Activated T-helper 17 cell treated with anti-CD3 and anti-CD28 coated beads, Interleukin-2, amount 50 U/mL, for 72 hours (primary cell): ENCODE measurements around the gene SRF. TPM values are rescaled to one million over a fixed set of nuclear protein-coding genes. Genes with fewer than 3 reads are reported as not detected.

Experiments
- ATAC-seq: fragments of 150-1000 bp; cut with Tn5 transposase; replicated peaks from 2 replicates; pipeline ENCODE4 v1.10.0; 2021; ENCODE audit warnings: mild to moderate bottlenecking, moderate library complexity
- H3K27ac Mint-ChIP-seq: one replicate; pipeline ENCODE4 v1.8.0; 2022; ENCODE audit warnings: mixed read lengths
- H3K27me3 Mint-ChIP-seq: one replicate; pipeline ENCODE4 v1.8.0; 2022; ENCODE audit warnings: mixed read lengths
- H3K36me3 Mint-ChIP-seq: one replicate; pipeline ENCODE4 v1.8.0; 2022; ENCODE audit warnings: low read depth, mild to moderate bottlenecking, mixed read lengths
- H3K4me1 Mint-ChIP-seq: one replicate; pipeline ENCODE4 v1.8.0; 2022; ENCODE audit warnings: mixed read lengths
- H3K4me3 Mint-ChIP-seq: one replicate; pipeline ENCODE4 v1.8.0; 2022; ENCODE audit warnings: mild to moderate bottlenecking, mixed read lengths
- H3K9me3 Mint-ChIP-seq: one replicate; pipeline ENCODE4 v1.8.0; 2022; ENCODE audit warnings: mixed read lengths
- total RNA-seq, 2 donors: library from RNA; stranded (reverse); gene quantifications; one replicate each; pipeline ENCODE4 v1.2.3, GENCODE V29; 2022

Gene SRF
- total RNA-seq, 2 donors from 2014 or later = 36.2 to 63.4 TPM

DNA sequence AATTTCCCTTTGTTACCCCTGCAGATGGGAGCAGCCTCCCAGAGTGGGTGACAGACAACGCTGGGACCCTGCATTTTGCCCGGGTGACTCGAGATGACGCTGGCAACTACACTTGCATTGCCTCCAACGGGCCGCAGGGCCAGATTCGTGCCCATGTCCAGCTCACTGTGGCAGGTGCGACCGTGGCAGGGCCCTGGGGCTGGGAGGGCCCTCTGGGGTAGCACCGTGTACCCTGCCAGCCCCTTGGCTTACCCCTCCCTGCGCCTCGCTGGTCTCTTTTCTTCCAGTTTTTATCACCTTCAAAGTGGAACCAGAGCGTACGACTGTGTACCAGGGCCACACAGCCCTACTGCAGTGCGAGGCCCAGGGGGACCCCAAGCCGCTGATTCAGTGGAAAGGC lies 29.4 kb upstream of the SRF start:
- Mint-ChIP-seq H3K36me3 (no peaks in the 10 kb centered on the region), H3K4me1 (peaks cover 5% of the 10 kb centered on the region), H3K9me3 (no peaks in the 10 kb centered on the region), H3K27me3 (peaks cover 3% of the 10 kb centered on the region), H3K4me3 (no peak overlapping the region), H3K27ac (no peak overlapping the region)
- ATAC-seq = no peak

DNA sequence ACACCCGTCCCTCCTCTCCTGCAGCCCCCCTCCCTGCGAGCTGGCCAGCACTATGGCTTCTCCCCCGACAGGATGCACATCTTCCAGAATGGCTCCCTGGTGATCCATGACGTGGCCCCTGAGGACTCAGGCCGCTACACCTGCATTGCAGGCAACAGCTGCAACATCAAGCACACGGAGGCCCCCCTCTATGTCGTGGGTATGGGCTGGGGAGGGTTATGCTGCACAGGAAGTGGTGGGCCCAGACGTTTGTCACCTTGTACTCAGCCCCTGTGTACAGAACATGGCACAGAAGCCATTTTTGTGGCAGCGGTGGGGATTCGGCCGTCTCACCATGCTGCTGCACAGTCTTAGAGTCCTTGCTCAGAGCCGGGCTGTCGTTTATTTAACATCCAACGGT lies 29.0 kb upstream of the SRF start:
- H3K9me3 Mint-ChIP-seq = no peaks in the 10 kb centered on the region
- peaks cover 3% of the 10 kb centered on the region for H3K27me3 Mint-ChIP-seq
- no peak overlapping the region for H3K4me3 Mint-ChIP-seq
- H3K36me3 Mint-ChIP-seq = no peaks in the 10 kb centered on the region
- ATAC-seq = no peak
- peaks cover 5% of the 10 kb centered on the region for H3K4me1 Mint-ChIP-seq
- no peak overlapping the region for H3K27ac Mint-ChIP-seq

DNA sequence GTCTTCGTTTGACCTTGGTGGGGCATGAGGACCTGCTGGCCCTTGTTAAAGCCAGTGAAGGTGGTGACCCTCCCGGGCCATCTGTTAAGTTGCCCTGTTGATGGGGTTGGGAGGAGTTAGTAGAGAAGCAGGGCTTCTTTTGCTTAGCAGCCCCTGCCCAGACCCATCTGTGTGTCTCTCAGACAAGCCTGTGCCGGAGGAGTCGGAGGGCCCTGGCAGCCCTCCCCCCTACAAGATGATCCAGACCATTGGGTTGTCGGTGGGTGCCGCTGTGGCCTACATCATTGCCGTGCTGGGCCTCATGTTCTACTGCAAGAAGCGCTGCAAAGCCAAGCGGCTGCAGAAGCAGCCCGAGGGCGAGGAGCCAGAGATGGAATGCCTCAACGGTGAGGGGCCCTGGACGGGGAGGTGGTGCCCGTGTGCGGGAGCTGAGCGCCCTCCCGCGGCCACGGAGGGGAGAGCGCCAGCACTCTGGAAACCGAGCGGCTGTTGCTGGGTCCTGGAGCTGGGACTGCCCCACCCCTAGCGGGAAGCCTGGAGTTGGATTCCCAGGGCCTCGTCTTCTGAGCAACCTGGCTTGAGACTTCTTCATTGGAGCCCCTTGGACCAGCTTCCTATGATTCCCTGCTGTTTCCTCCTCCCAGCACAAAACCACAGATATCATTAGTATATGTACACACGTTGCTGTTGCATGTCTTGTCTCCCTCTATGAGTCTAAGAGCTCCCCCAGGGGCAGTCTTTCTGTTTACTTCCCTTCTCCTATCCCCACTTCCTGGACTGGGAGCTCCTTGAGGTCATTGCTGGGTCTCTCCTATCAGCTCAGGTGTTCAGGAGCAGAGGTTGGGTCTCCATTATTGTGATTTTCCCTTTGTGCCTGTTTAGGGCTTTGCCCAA lies 27.6 kb upstream of the SRF start:
- peak overlapping the region; percentile 11 for H3K4me3 Mint-ChIP-seq
- peaks cover 5% of the 10 kb centered on the region for H3K4me1 Mint-ChIP-seq
- peak overlapping the region; percentile 67 for H3K27ac Mint-ChIP-seq
- ATAC-seq = peak; percentile 96
- H3K9me3 Mint-ChIP-seq = no peaks in the 10 kb centered on the region
- H3K27me3 Mint-ChIP-seq = peaks cover 3% of the 10 kb centered on the region
- H3K36me3 Mint-ChIP-seq = no peaks in the 10 kb centered on the region

- Mint-ChIP-seq H3K27ac (no peak overlapping the region), H3K4me1 (peaks cover 5% of the 10 kb centered on the region), H3K4me3 (no peak overlapping the region), H3K27me3 (peaks cover 3% of the 10 kb centered on the region), H3K36me3 (no peaks in the 10 kb centered on the region), H3K9me3 (no peaks in the 10 kb centered on the region)
- ATAC-seq = peak; percentile 32
Measured at GRCh38 chr6:43144879-43145278, 26.2 kb upstream of the SRF start.

DNA sequence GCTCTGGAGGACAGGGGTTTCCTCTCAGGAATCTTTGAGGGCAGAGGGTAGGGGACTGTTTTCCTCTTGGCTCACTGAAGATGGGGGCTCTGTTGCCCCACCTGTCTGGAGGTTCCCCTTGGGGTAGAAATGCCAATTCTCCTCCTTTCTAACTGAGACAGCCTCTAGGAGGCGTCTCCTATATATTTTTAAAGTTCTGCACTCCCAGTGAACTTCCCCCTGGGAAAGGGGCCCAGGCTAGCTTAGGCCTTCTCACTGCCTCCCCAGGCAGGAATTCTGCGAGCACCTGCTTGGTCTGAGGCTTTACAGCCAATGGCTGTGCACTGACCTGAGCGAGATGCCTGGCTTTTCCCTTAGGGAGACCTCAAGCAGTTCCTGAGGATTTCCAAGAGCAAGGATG lies 24.8 kb upstream of the SRF start:
- no peak overlapping the region for H3K4me3 Mint-ChIP-seq
- H3K27ac Mint-ChIP-seq = no peak overlapping the region
- H3K27me3 Mint-ChIP-seq = peaks cover 3% of the 10 kb centered on the region
- H3K36me3 Mint-ChIP-seq = no peaks in the 10 kb centered on the region
- no peaks in the 10 kb centered on the region for H3K9me3 Mint-ChIP-seq
- peaks cover 5% of the 10 kb centered on the region for H3K4me1 Mint-ChIP-seq
- ATAC-seq = no peak

DNA sequence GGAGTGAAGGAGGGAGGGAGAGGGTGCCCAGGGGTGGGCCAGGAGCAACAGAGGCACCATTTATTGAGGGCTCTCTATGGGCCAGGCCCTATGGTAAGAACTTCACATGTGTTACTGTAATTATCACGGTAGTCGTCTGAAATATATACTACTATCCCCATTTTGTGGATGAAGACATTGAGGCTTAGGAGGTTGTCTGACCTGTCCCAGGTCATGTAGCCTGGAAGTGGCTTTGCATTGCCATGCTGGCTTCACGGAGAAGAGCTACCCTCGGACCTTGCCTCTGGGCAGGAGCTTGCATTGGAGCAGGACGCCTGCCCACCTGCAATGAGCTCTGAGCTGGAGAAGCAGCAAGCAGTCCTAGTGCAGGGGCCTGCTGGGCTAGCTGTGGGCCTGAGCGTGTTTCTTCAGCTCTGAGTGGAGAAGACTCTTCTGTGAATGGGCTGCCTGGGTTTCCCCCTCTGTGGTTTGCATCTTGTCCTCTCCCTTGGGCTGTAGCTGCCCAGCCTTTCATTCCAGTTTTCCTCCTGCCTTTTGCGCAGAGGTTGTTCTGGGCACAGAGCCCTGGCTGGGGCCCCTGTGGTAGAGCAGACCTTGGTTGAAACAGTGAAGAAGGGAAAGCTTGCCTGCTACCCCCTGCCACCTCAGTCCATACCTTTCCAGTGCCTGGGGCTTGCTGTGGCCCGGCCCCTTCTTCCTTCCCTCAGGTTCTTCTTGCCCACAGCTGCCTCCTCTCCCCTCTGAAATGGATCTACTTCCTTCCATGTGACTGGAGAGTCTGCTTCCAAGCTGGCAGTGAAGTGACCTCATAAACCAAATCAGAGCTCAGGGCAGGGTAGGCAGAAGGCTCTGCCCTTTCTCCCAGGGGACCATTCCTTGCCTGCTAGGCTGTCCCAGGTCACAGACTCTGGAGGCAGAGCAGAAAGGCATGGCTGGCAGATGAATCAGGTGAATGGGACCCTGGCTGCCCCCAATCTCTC lies 24.1 kb upstream of the SRF start:
- no peak overlapping the region for H3K27ac Mint-ChIP-seq

GRCh38 chr6:43147691-43148477 lies 23.2 kb upstream of the SRF start:
- Mint-ChIP-seq H3K9me3 (no peaks in the 10 kb centered on the region), H3K4me1 (peaks cover 5% of the 10 kb centered on the region)
- no peak for ATAC-seq

More for the DNA sequence above, 24.1 kb upstream of the SRF start:
- Mint-ChIP-seq H3K36me3 (no peaks in the 10 kb centered on the region), H3K27me3 (peaks cover 3% of the 10 kb centered on the region), H3K4me1 (peaks cover 5% of the 10 kb centered on the region), H3K4me3 (no peak overlapping the region), H3K9me3 (no peaks in the 10 kb centered on the region)
- no peak for ATAC-seq

DNA sequence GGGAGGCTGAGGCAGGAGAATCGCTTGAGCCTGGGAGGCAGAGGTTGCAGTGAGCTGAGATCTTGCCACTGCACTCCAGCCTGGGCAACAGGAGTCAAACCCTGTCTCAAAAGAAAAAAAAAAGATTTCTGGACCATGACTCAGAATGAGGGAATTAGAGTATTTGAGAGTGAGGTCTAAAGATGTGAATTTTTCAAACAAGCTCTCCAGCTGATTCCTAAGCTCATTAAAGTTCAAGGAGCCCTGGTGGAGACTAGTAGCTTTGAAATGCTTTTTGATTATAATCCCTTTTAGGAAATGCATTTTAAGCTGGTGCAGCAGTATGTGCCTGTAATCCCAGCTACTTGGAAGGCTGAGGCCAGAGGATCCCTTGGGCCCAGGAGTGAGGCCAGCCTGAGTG lies 21.8 kb upstream of the SRF start:
- ATAC-seq = no peak
- H3K9me3 Mint-ChIP-seq = no peaks in the 10 kb centered on the region

More at GRCh38 chr6:43147691-43148477, 23.2 kb upstream of the SRF start:
- no peak overlapping the region for H3K27ac Mint-ChIP-seq
- peaks cover 3% of the 10 kb centered on the region for H3K27me3 Mint-ChIP-seq
- H3K36me3 Mint-ChIP-seq = no peaks in the 10 kb centered on the region
- H3K4me3 Mint-ChIP-seq = no peak overlapping the region

GRCh38 chr6:43150051-43150751 lies 20.9 kb upstream of the SRF start:
- no peaks in the 10 kb centered on the region for H3K4me1 Mint-ChIP-seq
- H3K9me3 Mint-ChIP-seq = no peaks in the 10 kb centered on the region
- H3K36me3 Mint-ChIP-seq = no peaks in the 10 kb centered on the region
- no peak overlapping the region for H3K27ac Mint-ChIP-seq
- H3K4me3 Mint-ChIP-seq = no peak overlapping the region
- ATAC-seq = no peak
- H3K27me3 Mint-ChIP-seq = peaks cover 3% of the 10 kb centered on the region

More for the DNA sequence above, 21.8 kb upstream of the SRF start:
- Mint-ChIP-seq H3K4me3 (no peak overlapping the region), H3K36me3 (no peaks in the 10 kb centered on the region), H3K27me3 (peaks cover 3% of the 10 kb centered on the region), H3K27ac (no peak overlapping the region), H3K4me1 (no peaks in the 10 kb centered on the region)

- Mint-ChIP-seq H3K27ac (no peak overlapping the region), H3K36me3 (no peaks in the 10 kb centered on the region), H3K9me3 (no peaks in the 10 kb centered on the region), H3K4me3 (no peak overlapping the region), H3K4me1 (no peaks in the 10 kb centered on the region), H3K27me3 (no peaks in the 10 kb centered on the region)
- ATAC-seq = no peak
Measured at GRCh38 chr6:43159599-43159998, 11.5 kb upstream of the SRF start.

- Mint-ChIP-seq H3K27ac (no peak overlapping the region), H3K4me3 (no peak overlapping the region), H3K4me1 (no peaks in the 10 kb centered on the region), H3K27me3 (no peaks in the 10 kb centered on the region), H3K9me3 (no peaks in the 10 kb centered on the region), H3K36me3 (no peaks in the 10 kb centered on the region)
- no peak for ATAC-seq
Measured at GRCh38 chr6:43163899-43164298, 7.2 kb upstream of the SRF start.

DNA sequence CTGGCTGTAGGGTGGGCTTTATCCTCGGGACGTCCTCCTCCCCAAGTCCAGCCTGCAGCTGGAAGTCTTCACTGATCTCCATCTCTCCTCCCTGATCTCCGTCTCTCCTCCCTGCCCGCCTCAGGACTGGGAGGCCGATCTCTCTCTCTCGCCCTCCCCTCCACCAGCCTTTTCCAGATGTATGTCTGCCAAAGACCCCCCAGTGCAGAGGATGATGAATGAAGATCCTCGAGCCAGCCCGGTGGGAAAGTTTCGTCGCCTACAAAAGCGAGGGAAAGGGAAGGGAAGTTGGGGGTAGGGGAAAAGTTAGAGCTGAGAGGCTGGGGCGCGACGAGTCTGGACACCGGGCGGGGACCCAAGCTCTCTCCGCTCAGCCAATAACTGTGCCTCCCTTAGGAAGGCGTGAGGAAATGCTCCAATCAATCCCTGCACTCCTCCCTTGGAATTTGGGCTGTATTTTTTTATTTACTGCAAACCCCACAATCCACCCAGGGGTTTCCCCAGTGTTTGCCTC lies 595 bp upstream of the SRF start:
- no peaks in the 10 kb centered on the region for H3K9me3 Mint-ChIP-seq
- peak overlapping the region; percentile 87 for H3K4me3 Mint-ChIP-seq
- H3K4me1 Mint-ChIP-seq = peaks cover 23% of the 10 kb centered on the region
- ATAC-seq = peak; percentile 2
- no peaks in the 10 kb centered on the region for H3K27me3 Mint-ChIP-seq
- H3K27ac Mint-ChIP-seq = peak overlapping the region; percentile 92
- H3K36me3 Mint-ChIP-seq = peaks cover 23% of the 10 kb centered on the region

DNA sequence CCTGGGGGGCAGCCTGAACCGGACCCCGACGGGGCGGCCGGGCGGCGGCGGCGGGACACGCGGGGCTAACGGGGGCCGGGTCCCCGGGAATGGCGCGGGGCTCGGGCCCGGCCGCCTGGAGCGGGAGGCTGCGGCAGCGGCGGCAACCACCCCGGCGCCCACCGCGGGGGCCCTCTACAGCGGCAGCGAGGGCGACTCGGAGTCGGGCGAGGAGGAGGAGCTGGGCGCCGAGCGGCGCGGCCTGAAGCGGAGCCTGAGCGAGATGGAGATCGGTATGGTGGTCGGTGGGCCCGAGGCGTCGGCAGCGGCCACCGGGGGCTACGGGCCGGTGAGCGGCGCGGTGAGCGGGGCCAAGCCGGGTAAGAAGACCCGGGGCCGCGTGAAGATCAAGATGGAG lies 636 bp downstream of the SRF start:
- Mint-ChIP-seq H3K36me3 (peaks cover 35% of the 10 kb centered on the region), H3K4me3 (peak overlapping the region; percentile 87), H3K27ac (peak overlapping the region; percentile 97), H3K4me1 (peaks cover 27% of the 10 kb centered on the region), H3K9me3 (no peaks in the 10 kb centered on the region), H3K27me3 (no peaks in the 10 kb centered on the region)
- no peak for ATAC-seq
